GM21737 (cell line): ENCODE results near the gene DCST2.
A peak's percentile ranks its signal among the peaks of the same experiment; 100 is the strongest.
"Not testable (repeated sequence)": the region's sequence is repeated elsewhere in the genome, so short reads cannot be mapped to it uniquely, and the experiment has no call there.

Experiments used
- ATAC-seq: cut with Tn5 transposase; IDR thresholded peaks from one replicate; pipeline ENCODE4 v1.9.1; 2021; ENCODE audit warnings: mild to moderate bottlenecking, moderate library complexity; ENCODE audit not compliant: unreplicated experiment

Gene DCST2

DNA sequence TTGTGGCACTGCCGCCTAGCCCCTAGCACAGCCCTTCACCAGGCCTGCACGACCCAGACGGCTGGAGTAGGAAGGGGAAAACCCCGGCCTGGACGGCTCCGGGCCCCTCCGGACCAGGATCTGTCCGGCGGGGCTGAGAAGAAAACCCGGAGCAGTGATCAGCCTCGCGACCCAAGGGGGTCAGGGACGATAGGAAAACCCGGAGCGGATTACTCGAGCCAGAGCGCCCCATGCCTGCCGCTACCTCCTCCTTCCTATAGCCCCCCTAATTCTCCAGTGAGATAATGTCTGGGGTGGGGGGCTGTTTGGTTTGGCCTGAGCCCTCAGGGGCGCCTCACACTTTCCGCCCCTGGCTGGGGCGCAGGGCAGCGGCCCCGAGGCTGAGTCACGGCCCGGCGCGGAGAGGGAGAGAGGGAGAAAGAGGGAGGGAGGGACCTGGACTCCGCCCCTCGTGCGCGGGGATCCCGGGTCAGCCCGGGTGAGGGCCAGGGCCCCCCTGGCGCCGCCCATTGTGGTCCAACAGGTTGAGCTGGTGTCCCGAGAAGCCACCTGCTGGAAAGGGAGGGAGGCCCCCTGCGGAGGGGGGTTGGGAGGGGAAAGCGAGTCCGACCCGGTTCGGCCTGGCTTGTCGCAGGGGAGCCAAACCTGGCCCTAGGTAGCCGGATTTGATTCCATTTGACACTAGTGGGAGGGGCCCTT is 32.7 kb downstream of the DCST2 start:
- ATAC-seq, result peak; percentile 41

DNA sequence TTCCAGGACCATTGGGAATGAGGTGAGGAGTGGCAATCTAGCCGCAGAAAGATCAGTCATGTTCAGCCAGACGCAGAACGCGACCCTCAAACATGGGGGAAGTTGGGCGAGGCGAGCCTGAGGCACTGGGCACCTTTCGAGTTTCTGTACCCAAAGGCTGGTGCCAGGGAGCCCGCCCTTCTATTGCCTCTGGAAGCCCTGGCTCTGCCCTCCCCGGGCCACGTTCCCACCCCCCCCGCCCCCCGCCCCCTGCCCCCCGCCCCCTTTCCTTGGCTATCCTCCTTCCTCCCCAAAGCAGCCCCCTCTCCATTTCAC is 33.2 kb downstream of the DCST2 start:
- no peak for ATAC-seq

DNA sequence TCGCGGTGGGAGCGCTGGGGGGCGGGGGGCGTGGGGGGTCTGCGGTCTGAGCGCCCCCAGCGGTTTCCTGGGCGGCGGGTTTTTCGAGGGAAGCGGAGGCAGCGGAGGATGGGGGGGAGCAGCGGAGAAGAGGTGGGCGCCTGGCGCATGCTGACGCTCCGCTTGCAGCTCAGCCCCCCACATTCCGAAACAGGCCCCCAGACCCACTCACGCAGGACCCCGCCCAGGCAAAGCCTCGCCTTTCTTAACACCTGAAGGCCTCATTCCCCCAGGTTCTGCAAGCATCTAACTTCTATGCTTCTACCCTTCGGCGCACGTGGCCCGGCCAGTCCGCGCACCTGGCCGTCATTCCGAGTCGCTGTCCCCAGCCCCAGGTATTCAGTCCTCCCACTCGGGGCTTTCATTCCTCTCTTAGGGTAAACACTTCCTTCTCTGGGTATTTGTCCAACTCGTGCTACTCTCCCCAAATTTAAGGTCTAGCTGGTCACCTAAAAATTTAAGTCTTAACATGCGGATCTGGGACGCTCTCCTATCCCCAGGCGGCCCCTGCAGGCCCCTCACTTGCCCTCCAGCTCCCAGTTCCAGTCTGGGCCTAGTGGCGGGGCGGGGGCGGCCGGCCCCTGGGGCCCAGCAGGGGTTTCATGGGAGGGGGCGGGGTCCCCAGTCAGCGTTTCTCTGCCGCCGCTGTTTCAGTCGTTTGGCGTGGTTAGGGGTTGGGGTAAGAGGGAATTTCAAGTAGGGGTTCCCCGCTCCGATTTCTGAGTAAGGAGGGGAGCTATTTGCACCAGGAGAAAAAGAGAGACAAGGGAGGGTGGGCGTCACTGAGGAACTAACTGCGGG is 33.8 kb downstream of the DCST2 start:
- no peak for ATAC-seq

DNA sequence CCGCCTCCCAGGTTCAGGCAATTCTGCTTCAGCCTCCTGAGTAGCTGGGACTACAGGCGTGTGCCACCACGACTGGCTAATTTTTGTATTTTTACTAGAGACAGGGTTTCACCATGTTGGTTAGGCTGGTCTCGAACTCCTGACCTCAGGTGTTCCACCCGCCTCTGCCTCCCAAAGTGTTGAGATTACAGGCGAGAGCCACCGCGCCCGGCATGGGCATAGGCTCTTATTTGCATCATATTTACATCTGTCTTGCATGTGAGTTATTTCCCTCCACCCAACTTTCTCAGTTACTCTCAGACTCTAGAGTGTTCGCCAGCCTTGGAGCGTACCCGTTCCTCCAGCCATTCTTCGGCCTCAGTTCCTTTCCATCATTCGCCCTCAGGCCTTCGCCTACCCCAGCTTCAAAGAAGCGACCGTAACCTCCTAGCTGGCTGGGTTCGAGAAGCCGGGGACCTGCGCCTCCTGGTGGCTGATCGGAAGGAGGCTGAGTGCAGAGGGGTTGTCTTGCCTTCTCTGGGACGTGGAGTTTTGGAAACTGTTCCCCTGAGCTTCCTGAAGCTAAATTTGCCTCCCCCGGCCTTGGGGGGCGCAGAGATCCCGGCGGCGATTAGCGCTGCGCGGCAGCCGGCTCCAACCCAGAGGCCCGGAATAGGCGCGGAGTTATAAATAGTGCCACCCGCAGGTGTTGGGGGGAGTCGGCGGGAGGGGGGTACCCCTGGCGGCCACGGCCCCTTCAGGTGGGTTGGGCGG is 34.6 kb downstream of the DCST2 start:
- no peak for ATAC-seq

DNA sequence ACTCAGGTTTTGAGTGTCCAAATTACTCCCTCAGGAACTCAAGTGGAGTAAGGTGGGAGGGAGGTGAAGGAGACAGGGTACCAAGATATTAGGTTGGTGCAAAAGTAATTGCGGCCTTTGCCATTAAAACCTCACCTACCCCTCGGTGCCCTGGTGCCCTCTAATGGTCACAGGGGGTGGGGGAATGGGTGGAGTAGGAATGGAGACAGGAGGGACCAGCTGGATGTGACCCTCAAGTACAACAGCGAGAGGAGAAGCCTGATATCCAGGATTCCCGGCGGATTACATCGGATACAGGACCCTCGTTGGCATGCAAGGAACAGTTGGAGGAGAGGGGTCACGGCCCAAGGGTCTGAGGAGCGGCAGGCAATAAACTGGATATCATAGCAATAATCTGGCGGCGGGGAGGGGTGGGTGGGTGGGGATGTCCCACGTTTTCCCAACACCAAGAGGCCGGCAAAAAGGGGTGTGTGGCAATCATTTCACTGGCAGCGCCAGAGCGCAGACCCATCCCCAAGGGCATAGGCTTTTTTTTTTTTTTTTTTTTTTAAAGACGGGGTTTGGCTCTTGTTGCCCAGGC is 35.3 kb downstream of the DCST2 start:
- ATAC-seq, result no peak

DNA sequence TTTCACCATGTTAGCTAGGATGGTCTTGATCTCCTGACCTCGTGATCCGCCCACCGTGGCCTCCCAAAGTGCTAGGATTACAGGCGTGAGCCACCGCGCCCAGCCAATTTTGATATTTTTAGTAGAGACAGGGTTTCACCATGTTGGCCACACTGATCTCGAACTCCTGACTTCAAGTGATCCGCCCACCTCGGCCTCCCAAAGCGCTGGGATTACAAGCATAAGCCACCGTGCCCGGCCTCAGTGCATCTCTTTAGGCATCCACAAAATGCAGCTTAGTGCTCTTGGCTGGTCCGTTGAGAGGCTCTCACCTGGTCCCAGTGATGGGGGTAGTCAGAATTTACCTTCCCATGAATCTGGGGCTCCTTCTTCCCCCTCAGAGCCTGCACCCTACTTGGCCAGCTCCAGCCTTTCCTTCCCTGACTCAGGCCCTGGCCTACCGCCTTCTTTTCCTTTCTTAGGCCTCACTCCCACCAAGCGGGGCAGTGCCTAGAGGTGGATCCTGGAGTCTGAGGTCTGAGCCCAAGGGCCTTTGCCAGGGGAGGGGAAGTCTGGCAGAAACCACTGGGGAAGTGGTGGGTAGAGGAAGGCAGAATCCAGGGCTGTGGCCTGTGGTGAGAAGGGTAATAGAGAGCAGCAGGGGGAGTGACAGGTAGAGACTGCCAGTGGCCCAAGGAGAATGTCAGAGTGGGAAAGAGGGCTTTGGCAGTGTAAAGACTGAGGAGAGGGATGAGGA is 36.4 kb downstream of the DCST2 start:
- ATAC-seq, result no peak

DNA sequence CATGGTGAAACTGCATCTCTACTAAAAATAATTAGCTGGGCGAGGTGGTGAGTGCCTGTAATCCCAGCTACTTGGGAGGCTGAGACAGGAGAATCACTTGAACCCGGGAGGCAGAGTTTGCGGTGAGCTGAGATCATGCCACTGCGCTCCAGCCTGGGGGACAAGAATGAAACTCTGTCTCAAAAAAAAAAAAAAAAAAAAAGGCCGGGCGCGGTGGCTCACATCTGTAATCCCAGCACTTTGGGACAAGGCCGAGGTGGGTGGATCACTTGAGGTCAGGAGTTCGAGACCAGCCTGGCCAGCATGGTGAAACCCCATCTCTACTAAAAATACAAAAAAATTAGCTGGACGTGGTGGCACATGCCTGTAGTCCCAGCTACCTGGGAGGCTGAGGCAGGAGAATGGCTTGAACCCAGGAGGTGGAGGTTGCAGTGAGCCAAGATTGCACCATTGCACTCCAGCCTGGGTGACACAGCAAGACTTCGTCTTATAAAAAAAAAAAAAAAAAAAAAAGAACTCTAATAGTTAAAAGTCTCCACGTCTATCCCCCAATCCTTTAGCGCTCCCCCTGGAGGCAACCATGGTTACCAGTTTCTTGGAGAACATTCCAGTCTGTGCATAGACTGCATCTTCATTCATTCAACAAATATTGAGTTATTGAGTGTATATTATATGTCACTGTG is 38.1 kb downstream of the DCST2 start:
- ATAC-seq, result not testable (repeated sequence)

DNA sequence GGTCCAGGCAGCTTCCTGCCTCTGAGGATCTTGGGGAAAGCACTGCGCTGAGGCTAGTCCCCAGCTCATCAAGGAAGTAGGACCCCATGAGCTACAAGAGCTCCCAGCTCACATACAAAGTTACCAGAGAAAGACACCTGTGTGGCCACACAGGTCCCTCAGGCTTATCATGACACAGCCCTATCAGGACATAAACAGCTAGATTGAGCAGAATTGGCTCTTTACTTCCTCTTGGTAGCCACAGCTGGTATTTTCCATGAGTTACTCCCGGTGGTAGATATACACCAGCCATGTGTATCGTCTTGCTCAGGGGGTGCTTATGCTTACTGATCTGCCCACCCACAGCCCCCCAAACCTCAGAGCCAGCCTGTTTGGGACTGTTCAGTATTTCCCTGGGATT is 39.0 kb downstream of the DCST2 start:
- ATAC-seq, result no peak

DNA sequence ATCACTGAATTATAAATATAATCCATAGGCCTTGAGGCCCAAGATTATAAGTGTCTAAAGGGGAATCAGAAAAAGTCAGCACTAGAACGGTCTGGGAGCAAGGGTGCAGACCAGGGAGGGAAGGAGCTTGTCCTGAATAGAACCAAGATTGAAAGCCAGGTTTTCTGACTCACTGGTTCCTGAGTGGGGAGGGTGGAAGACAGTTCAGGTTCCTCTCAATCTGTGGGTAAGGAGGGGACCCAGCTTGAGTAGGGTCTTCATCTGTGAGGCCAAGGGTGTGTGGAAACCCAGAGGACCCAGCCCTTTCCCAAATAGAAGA is 39.4 kb downstream of the DCST2 start:
- ATAC-seq, result no peak

DNA sequence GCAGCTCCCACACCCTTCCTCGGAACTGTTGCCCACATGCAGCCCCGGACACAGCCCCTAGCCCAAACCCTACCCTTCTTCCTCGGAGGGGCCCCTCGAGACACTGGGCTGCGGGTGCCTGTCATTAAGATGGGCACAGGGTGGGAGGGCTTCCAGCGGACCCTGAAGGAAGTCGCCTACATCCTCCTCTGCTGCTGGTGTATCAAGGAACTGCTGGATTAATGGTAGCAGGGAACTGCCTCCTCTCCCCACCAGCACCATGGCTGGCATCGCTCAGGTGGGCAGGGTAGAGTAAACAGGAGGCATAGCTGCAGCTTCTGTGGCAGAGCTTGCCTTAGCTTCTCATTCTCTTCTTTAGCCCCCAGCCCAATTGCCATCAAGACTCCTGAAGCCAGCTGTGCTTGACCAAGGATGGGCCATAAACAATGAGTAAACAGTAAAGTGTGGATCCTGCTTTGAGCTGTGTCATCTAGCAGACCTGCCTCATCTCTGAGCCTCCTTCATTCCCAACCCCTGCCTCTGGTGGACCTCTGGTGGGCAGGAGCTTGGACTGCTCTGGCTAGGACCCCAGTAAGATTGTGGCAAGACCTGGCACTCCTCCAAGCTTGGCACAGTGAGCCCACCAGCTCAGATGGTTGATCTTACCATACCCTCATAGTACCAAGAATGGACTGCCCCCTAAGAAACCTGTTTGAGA is 39.9 kb downstream of the DCST2 start, which contains the start of gene LENEP:
LENEP (plus strand) TSS at position 15 of the 697 bp plus-strand sequence; CDS start at position 37, 22 bp downstream.
- no peak for ATAC-seq

DNA sequence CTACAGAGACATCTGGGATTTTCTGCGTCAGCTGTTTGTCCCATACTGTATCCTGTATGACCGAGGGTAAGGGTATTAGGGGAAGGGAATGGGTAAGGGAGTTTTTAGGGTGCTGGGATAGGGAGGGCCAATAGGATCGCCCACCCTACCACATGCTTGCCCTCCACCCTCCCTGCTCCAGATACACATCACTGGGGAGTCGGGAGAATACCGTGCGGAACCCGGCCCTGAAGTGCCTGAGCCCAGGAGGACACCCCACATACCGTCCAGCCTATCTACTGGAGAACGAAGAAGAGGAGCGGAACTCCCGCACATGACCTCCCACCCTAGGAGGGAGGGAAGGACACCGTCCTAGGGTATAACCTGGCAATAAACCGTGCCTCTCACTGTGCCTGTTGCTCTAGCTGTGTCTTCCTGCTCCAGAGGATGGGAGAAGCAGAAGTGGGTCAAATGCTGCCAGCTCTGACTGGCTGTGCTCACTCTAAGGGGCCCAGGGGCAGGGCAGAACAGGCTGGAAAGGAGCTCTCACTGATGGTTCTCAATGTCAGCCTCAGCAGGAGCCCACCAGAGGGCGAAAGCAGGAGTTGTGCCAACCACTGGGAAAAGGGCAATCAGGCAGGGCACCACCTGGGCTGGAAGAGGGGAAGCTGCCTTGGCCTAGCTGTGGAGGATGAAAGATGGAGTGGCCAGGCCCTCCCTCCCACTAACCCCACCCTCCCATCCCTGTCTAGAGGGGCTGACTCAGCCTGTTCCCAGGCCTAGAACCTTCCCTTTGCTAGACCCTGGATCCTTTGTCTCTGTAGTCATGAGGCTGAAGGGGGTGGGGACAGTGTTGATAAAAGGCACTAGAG is 40.6 kb downstream of the DCST2 start:
- ATAC-seq, result no peak

DNA sequence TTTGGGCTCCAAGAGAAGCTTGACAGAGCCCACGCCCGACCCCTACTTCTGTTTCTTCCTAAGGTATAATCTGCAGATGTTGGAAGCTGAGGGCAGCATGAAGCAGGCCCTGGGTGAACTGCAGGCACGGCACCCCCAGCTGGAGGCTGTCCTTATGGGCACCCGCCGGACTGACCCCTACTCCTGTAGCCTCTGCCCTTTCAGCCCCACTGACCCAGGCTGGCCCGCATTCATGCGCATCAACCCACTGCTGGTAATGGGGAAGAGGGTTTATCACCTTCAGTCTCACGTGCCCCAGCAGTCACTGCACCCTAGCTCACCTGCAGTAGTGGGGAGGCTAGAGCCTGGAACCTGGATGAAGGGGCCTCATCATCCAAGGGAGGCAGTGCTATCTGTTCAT is 43.3 kb downstream of the DCST2 start:
- ATAC-seq, result no peak

DNA sequence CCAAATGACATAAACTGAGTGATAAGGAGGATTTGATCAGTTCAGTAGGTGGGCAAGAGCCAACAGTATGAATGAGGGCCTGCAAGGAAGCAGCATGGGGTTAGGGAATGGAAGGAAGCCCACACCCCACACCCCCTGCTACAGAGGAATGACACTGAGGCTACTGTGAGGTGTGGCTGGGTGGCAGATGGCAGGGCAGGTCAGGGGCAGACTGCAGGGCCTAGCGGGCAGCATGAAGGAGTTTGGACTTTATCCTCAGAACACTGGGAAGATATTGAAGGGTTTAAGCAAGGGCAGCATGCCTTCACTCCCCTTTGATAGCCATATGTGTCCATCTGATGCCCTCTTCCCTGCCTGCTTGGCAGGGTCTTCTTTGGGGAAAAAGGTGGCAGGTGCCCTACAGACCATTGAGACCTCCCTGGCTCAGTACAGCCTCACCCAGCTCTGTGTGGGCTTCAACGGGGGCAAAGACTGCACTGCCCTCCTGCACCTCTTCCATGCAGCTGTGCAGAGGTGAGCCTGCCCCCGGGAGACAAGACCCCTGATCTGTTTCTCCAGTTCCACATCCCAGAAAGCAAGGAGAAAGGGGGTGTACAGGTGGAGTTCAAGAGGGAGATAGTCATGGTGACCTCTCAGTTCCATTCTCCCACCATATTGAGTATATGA is 44.3 kb downstream of the DCST2 start:
- no peak for ATAC-seq

DNA sequence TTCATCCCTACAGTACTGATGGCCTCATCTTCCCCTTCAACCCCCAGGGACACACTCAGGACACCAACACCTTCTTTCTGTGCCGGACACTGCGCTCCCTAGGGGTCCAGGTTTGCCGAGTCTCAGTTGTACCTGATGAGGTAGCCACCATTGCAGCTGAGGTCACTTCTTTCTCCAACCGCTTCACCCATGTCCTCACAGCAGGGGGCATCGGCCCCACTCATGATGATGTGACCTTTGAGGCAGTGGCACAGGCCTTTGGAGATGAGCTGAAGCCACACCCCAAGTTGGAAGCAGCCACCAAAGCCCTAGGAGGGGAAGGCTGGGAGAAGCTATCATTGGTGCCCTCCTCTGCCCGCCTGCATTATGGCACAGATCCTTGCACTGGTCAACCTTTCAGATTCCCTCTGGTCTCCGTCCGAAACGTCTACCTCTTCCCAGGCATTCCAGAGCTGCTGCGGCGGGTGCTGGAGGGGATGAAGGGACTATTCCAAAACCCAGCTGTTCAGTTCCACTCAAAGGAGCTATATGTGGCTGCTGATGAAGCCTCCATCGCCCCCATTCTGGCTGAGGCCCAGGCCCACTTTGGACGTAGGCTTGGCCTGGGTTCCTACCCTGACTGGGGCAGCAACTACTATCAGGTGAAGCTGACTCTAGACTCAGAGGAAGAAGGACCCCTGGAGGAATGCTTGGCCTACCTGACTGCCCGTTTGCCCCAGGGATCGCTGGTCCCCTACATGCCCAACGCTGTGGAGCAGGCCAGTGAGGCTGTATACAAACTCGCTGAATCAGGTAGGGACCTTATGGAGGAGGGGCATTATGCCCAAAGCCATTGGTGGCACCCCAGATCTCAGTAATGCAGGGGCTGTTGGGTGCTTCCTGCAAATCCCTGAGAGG is 45.3 kb downstream of the DCST2 start:
- no peak for ATAC-seq

DNA sequence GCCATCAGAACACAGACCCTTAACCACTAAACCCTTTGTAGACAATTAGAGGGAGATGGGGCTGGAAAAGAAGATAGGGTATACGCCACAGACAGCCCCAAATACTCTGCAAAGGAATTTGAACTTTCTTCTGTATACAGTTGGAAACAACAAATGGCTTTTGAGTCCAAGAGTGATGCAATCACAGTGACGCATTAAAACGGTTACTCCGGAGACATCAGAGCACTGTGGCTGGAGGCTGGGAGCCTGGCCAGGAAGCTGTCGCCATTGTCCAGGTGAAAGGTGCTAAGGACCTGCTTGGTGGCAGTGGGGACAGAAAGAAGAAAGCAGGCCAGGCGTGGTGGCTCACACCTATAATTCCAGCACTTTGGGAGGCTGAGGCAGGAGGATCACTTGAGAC is 46.3 kb downstream of the DCST2 start:
- ATAC-seq, result no peak

DNA sequence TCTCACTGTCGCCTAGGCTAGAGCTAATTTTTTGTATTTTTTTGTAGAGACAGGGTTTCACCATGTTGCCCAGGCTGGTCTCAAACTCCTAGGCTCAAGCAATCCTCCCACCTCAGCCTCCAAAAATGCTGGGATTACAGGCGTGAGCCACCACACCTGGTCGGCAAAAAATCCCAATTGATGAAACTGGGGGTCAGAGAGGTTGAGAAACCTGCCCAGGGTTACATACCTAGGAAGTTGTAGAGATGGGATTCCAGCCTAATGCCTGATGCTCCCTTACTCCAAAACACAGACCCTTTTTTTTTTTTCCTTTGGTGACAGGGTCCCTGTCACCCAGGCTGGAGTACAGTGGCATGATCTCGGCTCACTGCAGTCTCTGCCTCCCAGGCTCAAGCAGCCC is 46.8 kb downstream of the DCST2 start:
- not testable (repeated sequence) for ATAC-seq

DNA sequence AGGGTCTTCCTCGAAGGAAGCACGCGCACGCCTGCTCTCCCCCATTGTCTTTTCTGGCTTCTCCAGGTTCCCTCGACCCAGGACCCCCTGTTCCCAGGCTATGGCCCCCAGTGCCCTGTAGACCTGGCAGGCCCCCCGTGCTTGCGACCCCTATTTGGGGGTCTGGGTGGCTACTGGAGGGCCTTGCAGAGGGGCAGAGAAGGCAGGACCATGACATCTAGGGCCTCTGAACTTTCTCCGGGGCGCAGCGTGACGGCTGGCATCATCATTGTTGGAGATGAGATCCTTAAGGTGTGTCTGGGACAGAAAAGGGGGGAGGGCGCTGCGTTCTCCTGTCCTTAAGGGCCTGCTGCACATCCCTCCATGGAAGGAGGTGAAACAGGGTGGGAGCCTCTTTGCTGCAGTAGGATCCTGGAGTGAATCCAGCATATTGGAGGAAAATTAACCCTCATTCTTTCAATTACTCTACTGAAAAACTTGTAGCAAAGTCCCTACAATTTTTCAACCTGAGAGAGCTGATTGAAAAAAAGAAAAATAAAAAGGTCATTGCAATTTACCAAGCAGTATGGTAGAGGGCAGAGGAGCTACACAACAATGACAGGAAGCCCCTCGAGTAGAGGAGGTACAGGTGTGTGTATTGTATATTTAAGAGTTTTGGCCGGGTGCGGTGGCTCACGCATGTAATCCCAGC is 49.7 kb downstream of the DCST2 start:
- no peak for ATAC-seq
